RWPE2 (cell line): ENCODE measurements around the gene FBXL2.
"Not testable (repeated sequence)": the region's sequence is repeated elsewhere in the genome, so short reads cannot be mapped to it uniquely, and the experiment has no call there.

ENCODE experiments used
- ATAC-seq: fragments of 200-7000 bp; cut with Tn5 transposase; 3 replicates; pipeline ENCODE4 v1.9.1; 2021; ENCODE audit warnings: low read depth
- DNase-seq: peaks from one replicate; pipeline ENCODE4 v3.0.0-alpha.2; 2020; ENCODE audit warnings: low spot score
- H3K27ac ChIP-seq: fragments of 450-650 bp; 2 replicates; pipeline ENCODE4 v1.5.1; 2017; ENCODE audit warnings: mild to moderate bottlenecking; ENCODE audit not compliant: poor library complexity, severe bottlenecking
- H3K27me3 ChIP-seq: fragments of 250-450 bp; sonication (Bioruptor Pico); 2 replicates; pipeline ENCODE4 v1.5.1; 2021; ENCODE audit warnings: mild to moderate bottlenecking, moderate library complexity; ENCODE audit not compliant: insufficient read depth, poor library complexity, severe bottlenecking
- H3K36me3 ChIP-seq: fragments of 250-450 bp; sonication (Bioruptor Pico); 2 replicates; pipeline ENCODE4 v1.5.1; 2020; ENCODE audit warnings: low read depth, mild to moderate bottlenecking, moderate library complexity
- H3K4me1 ChIP-seq: fragments of 250-450 bp; sonication (Bioruptor Pico); 2 replicates; pipeline ENCODE4 v1.5.1; 2021; ENCODE audit warnings: mild to moderate bottlenecking, moderate library complexity; ENCODE audit not compliant: insufficient read depth, poor library complexity, severe bottlenecking
- H3K4me3 ChIP-seq: fragments of 250-450 bp; sonication (Bioruptor Pico); 2 replicates; pipeline ENCODE4 v1.5.1; 2021; ENCODE audit warnings: mild to moderate bottlenecking, moderate library complexity; ENCODE audit not compliant: severe bottlenecking
- H3K9me3 ChIP-seq: fragments of 250-450 bp; sonication (Bioruptor Pico); 2 replicates; pipeline ENCODE4 v1.5.1; 2021; ENCODE audit warnings: mild to moderate bottlenecking, moderate library complexity; ENCODE audit not compliant: severe bottlenecking
- CTCF ChIP-seq: fragments of 450-650 bp; IDR thresholded peaks from one replicate; pipeline ENCODE4 v1.5.1; 2017; ENCODE audit warnings: mild to moderate bottlenecking, moderate library complexity; ENCODE audit not compliant: poor library complexity, severe bottlenecking

Gene FBXL2

GRCh38 chr3:33401781-33402180, 124.5 kb downstream of the FBXL2 start:
- no peak for TF ChIP-seq CTCF
- peaks cover 100% of the 10 kb centered on the region for H3K36me3 ChIP-seq
- no peak overlapping the region for H3K27ac ChIP-seq
- no peak for DNase-seq
- no peaks in the 10 kb centered on the region for H3K9me3 ChIP-seq
- no peak for ATAC-seq
- H3K4me1 ChIP-seq, result no peaks in the 10 kb centered on the region
- no peak overlapping the region for H3K4me3 ChIP-seq
- H3K27me3 ChIP-seq, result no peaks in the 10 kb centered on the region

- H3K36me3 ChIP-seq, result peaks cover 94% of the 10 kb centered on the region
- ATAC-seq, result no peak
These were observed 125.7 kb downstream of the FBXL2 start for GRCh38 chr3:33402936-33403335.

GRCh38 chr3:33403756-33404155, 126.5 kb downstream of the FBXL2 start:
- DNase-seq (no peak), ATAC-seq (no peak; the same call in 2 of the 3 replicates)
- TF ChIP-seq CTCF, result no peak
- Histone ChIP-seq H3K4me3 (no peak overlapping the region), H3K27ac (no peak overlapping the region), H3K36me3 (peaks cover 94% of the 10 kb centered on the region), H3K27me3 (no peaks in the 10 kb centered on the region), H3K9me3 (no peaks in the 10 kb centered on the region), H3K4me1 (no peaks in the 10 kb centered on the region)

More at GRCh38 chr3:33402936-33403335, 125.7 kb downstream of the FBXL2 start:
- Histone ChIP-seq H3K4me3 (no peak overlapping the region), H3K9me3 (no peaks in the 10 kb centered on the region), H3K27me3 (no peaks in the 10 kb centered on the region), H3K4me1 (no peaks in the 10 kb centered on the region), H3K27ac (no peak overlapping the region)
- no peak for DNase-seq
- TF ChIP-seq CTCF, result no peak

GRCh38 chr3:33410816-33411215, 133.6 kb downstream of the FBXL2 start:
- H3K27me3 ChIP-seq, DNase-seq, H3K4me1 ChIP-seq, H3K27ac ChIP-seq, H3K9me3 ChIP-seq, H3K4me3 ChIP-seq, ATAC-seq: not testable (repeated sequence)
- H3K36me3 ChIP-seq, result peaks cover 80% of the 10 kb centered on the region

- H3K27me3 ChIP-seq, result no peaks in the 10 kb centered on the region
- ATAC-seq (peak; percentile 75), DNase-seq (no peak)
- H3K9me3 ChIP-seq, result no peaks in the 10 kb centered on the region
- peaks cover 9% of the 10 kb centered on the region for H3K4me1 ChIP-seq
- peaks cover 72% of the 10 kb centered on the region for H3K36me3 ChIP-seq
- no peak for TF ChIP-seq CTCF
- no peak overlapping the region for H3K4me3 ChIP-seq
- peak overlapping the region; percentile 3 for H3K27ac ChIP-seq
These were observed 139.9 kb downstream of the FBXL2 start for GRCh38 chr3:33417066-33417673.
